ENCODE results near the gene AEBP1.

AEBP1 gene

GRCh38 chr7:44103923-44104859 lies at the start of gene AEBP1:
TSS of gene AEBP1 (plus strand) at chr7:44104345. CDS start at chr7:44104666, 321 bp downstream.
- peak; percentile 33 to 43 for DNase-seq (ENCODE audit: low read depth in 2 of 2)
- H3K4me3 ChIP-seq (replicated peaks in 1 of 2; ENCODE audit: low read depth in 2 of 2, low read length in 2 of 2), result peak within 1 kb of the TSS; percentile 63 to 64
- TF ChIP-seq CTCF (IDR thresholded peaks at IDR 0.05; ENCODE audit: low read depth, low read length), result no peak

- no peak for DNase-seq (ENCODE audit: low read depth in 2 of 2)
- TF ChIP-seq CTCF (IDR thresholded peaks at IDR 0.05; ENCODE audit: low read depth, low read length), result no peak
- no peak overlapping the region for H3K4me3 ChIP-seq (replicated peaks in 1 of 2; ENCODE audit: low read depth in 2 of 2, low read length in 2 of 2)
These were observed 47.5 kb upstream of the AEBP1 start for GRCh38 chr7:44056681-44057080.

DNA sequence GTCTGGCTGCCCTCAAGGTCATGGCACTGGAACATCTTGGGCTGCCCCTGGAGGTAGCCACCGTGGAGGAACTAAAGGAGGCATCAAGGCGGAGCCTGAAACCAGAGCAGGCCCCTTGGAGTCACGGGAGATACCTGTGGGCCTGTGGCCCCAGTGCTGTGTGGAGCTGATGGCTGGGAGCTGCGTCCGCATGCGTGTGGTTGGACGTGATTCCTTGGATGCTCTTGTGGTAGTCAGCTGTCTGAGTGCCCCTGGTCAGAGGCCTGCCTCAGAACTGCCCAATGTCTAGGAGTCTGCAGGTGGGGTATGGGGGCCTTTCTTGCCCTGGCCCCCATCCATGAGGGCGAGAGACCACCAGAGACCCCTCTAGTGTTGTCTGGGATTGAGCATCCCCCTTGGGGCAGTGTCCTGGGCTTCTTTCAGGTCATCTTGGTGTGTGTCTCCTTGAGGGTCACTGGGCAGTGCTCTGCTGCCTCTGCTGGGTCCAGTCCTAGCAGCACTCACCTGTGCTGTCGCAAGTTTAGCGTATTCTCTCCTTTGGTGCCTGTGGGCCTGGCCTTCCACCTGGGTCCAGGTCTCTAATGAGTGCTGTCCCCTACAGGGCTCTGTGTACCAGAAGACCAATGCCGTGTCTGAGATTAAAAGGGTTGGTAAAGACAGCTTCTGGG lies 46.8 kb upstream of the AEBP1 start:
- TF ChIP-seq CTCF (IDR thresholded peaks at IDR 0.05; ENCODE audit: low read depth, low read length), result no peak
- H3K4me3 ChIP-seq (replicated peaks in 1 of 2; ENCODE audit: low read depth in 2 of 2, low read length in 2 of 2), result no peak overlapping the region
- no peak for DNase-seq (ENCODE audit: low read depth in 2 of 2)

DNA sequence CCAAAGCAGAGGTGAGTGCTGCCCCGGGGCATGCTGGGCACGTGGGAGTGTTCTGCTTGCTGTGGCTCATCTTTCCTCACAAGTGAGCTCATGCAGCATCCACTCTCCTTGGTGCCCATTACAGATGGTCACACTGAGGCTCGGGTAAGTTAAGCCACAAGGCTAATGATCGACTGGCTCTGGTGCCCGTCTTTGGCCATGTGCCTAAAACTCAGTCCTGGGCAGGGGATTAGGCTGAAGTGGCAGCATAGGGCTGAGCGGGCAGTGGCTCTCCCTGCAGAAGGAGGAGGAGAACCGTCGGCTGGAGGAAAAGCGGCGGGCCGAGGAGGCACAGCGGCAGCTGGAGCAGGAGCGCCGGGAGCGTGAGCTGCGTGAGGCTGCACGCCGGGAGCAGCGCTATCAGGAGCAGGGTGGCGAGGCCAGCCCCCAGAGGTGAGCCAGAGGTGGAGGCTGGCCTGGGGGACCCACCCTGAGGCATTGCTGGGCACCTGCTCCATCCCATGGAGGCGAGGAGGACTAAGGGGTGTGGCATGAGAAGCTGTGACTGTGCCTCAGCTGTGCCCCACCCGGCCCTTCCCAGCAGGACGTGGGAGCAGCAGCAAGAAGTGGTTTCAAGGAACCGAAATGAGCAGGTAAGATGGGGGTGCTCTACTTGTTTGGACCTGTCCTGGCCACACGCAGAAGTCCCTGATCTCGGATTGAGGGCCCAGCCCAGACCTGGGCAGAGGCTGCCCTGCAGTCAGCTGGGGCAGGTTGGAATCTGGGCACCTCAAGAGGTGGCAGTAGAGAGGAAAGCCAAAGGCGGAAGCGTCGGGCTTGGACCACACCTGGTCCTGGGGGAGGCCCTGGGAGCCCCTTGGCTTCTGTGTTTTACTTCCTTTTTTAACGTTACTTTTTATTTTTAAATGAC lies 46.0 kb upstream of the AEBP1 start:
- TF ChIP-seq CTCF (IDR thresholded peaks at IDR 0.05; ENCODE audit: low read depth, low read length), result no peak
- no peak for DNase-seq (ENCODE audit: low read depth in 2 of 2)
- no peak overlapping the region for H3K4me3 ChIP-seq (replicated peaks in 1 of 2; ENCODE audit: low read depth in 2 of 2, low read length in 2 of 2)

DNA sequence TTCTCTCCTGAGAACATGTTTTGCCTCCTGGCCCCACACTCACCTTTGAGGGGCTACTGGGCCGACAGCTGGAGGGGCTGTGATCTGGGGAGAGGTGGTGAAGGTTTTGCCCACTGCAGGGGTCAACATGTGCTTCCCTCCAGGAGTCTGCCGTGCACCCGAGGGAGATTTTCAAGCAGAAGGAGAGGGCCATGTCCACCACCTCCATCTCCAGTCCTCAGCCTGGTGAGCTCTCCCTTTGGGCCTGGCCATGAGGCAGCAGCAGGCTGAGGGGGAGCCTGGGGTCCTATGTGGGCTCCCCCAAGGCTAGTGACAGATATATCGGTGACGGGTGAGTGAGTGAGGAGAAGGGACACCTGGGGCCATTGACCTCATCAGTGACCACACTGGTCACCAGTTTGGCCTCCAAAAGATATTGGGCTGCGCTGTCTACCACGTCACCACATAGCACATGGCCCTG lies 45.4 kb upstream of the AEBP1 start:
- TF ChIP-seq CTCF (IDR thresholded peaks at IDR 0.05; ENCODE audit: low read depth, low read length), result no peak
- H3K4me3 ChIP-seq (replicated peaks in 1 of 2; ENCODE audit: low read depth in 2 of 2, low read length in 2 of 2), result no peak overlapping the region
- no peak for DNase-seq (ENCODE audit: low read depth in 2 of 2)

Data from cardiac fibroblast (primary cell).